Measurements from ENCODE around the gene ICA1.
A peak's percentile ranks its signal among the peaks of the same experiment; 100 is the strongest.
"Not testable (repeated sequence)": the region's sequence is repeated elsewhere in the genome, so short reads cannot be mapped to it uniquely, and the experiment has no call there.

ICA1 gene
- 1.7 to 4.3 (median 2.3) reads per million in 3 donors for total RNA-seq

GRCh38 chr7:8261711-8262695 is at the start of gene ICA1:
Gene ICA1, minus strand, starts transcription at chr7:8262167. Its CDS starts 26,241 bp downstream, at chr7:8235926.
- H3K36me3 ChIP-seq (ENCODE audit: control insufficient read depth, insufficient read depth, low read length): no peaks in the 10 kb centered on the region
- DNase-seq: no peak
- H3K4me1 ChIP-seq (ENCODE audit: control insufficient read depth, insufficient read depth, low read length, poor library complexity, severe bottlenecking): peaks cover 4% of the 10 kb centered on the region
- H3K27me3 ChIP-seq (replicated peaks; ENCODE audit: control insufficient read depth, insufficient read depth, low read length, poor library complexity, severe bottlenecking): peaks cover 10% of the 10 kb centered on the region
- H3K27ac ChIP-seq (ENCODE audit: insufficient read depth, low read length, poor library complexity, severe bottlenecking): no peak within 1 kb of the TSS
- H3K9me3 ChIP-seq (ENCODE audit: control insufficient read depth, low read length): no peaks in the 10 kb centered on the region
- H3K4me3 ChIP-seq (ENCODE audit: insufficient read depth, low read depth, low read length, poor library complexity, severe bottlenecking): peak within 1 kb of the TSS; percentile 42

- Histone ChIP-seq H3K27me3 (replicated peaks; ENCODE audit: control insufficient read depth, insufficient read depth, low read length, poor library complexity, severe bottlenecking) (peaks cover 5% of the 10 kb centered on the region), H3K36me3 (ENCODE audit: control insufficient read depth, insufficient read depth, low read length) (no peaks in the 10 kb centered on the region), H3K27ac (ENCODE audit: insufficient read depth, low read length, poor library complexity, severe bottlenecking) (no peak overlapping the region), H3K4me1 (ENCODE audit: control insufficient read depth, insufficient read depth, low read length, poor library complexity, severe bottlenecking) (no peaks in the 10 kb centered on the region), H3K4me3 (ENCODE audit: insufficient read depth, low read depth, low read length, poor library complexity, severe bottlenecking) (no peak overlapping the region), H3K9me3 (ENCODE audit: control insufficient read depth, low read length) (peaks cover 4% of the 10 kb centered on the region)
- DNase-seq: no peak
These were observed 48.9 kb upstream of the ICA1 start for GRCh38 chr7:8310876-8311275.

GRCh38 chr7:8305625-8306388 is 43.8 kb upstream of the ICA1 start:
- Histone ChIP-seq H3K4me3 (ENCODE audit: insufficient read depth, low read depth, low read length, poor library complexity, severe bottlenecking) (no peak overlapping the region), H3K27ac (ENCODE audit: insufficient read depth, low read length, poor library complexity, severe bottlenecking) (no peak overlapping the region), H3K4me1 (ENCODE audit: control insufficient read depth, insufficient read depth, low read length, poor library complexity, severe bottlenecking) (no peaks in the 10 kb centered on the region), H3K36me3 (ENCODE audit: control insufficient read depth, insufficient read depth, low read length) (no peaks in the 10 kb centered on the region), H3K9me3 (ENCODE audit: control insufficient read depth, low read length) (no peaks in the 10 kb centered on the region), H3K27me3 (replicated peaks; ENCODE audit: control insufficient read depth, insufficient read depth, low read length, poor library complexity, severe bottlenecking) (no peaks in the 10 kb centered on the region)
- no peak for DNase-seq

GRCh38 chr7:8305104-8305503 is 43.1 kb upstream of the ICA1 start:
- no peak for DNase-seq
- H3K9me3 ChIP-seq (ENCODE audit: control insufficient read depth, low read length): no peaks in the 10 kb centered on the region
- no peaks in the 10 kb centered on the region for H3K36me3 ChIP-seq (ENCODE audit: control insufficient read depth, insufficient read depth, low read length)
- H3K27me3 ChIP-seq (replicated peaks; ENCODE audit: control insufficient read depth, insufficient read depth, low read length, poor library complexity, severe bottlenecking): no peaks in the 10 kb centered on the region
- no peaks in the 10 kb centered on the region for H3K4me1 ChIP-seq (ENCODE audit: control insufficient read depth, insufficient read depth, low read length, poor library complexity, severe bottlenecking)
- no peak overlapping the region for H3K27ac ChIP-seq (ENCODE audit: insufficient read depth, low read length, poor library complexity, severe bottlenecking)
- no peak overlapping the region for H3K4me3 ChIP-seq (ENCODE audit: insufficient read depth, low read depth, low read length, poor library complexity, severe bottlenecking)

- Histone ChIP-seq H3K27ac (ENCODE audit: insufficient read depth, low read length, poor library complexity, severe bottlenecking) (no peak overlapping the region), H3K27me3 (replicated peaks; ENCODE audit: control insufficient read depth, insufficient read depth, low read length, poor library complexity, severe bottlenecking) (no peaks in the 10 kb centered on the region), H3K9me3 (ENCODE audit: control insufficient read depth, low read length) (no peaks in the 10 kb centered on the region), H3K36me3 (ENCODE audit: control insufficient read depth, insufficient read depth, low read length) (no peaks in the 10 kb centered on the region), H3K4me3 (ENCODE audit: insufficient read depth, low read depth, low read length, poor library complexity, severe bottlenecking) (no peak overlapping the region), H3K4me1 (ENCODE audit: control insufficient read depth, insufficient read depth, low read length, poor library complexity, severe bottlenecking) (no peaks in the 10 kb centered on the region)
- DNase-seq: no peak
These were observed 42.0 kb upstream of the ICA1 start for GRCh38 chr7:8303904-8304528.

GRCh38 chr7:8297023-8297422 is 35.1 kb upstream of the ICA1 start:
- H3K4me1 ChIP-seq (ENCODE audit: control insufficient read depth, insufficient read depth, low read length, poor library complexity, severe bottlenecking); H3K36me3 ChIP-seq (ENCODE audit: control insufficient read depth, insufficient read depth, low read length); DNase-seq; H3K27me3 ChIP-seq (replicated peaks; ENCODE audit: control insufficient read depth, insufficient read depth, low read length, poor library complexity, severe bottlenecking); H3K9me3 ChIP-seq (ENCODE audit: control insufficient read depth, low read length); H3K27ac ChIP-seq (ENCODE audit: insufficient read depth, low read length, poor library complexity, severe bottlenecking); H3K4me3 ChIP-seq (ENCODE audit: insufficient read depth, low read depth, low read length, poor library complexity, severe bottlenecking): not testable (repeated sequence)

- H3K4me3 ChIP-seq (ENCODE audit: insufficient read depth, low read depth, low read length, poor library complexity, severe bottlenecking): no peak overlapping the region
- H3K27ac ChIP-seq (ENCODE audit: insufficient read depth, low read length, poor library complexity, severe bottlenecking): no peak overlapping the region
- no peaks in the 10 kb centered on the region for H3K36me3 ChIP-seq (ENCODE audit: control insufficient read depth, insufficient read depth, low read length)
- no peak for DNase-seq
- H3K4me1 ChIP-seq (ENCODE audit: control insufficient read depth, insufficient read depth, low read length, poor library complexity, severe bottlenecking): no peaks in the 10 kb centered on the region
- H3K9me3 ChIP-seq (ENCODE audit: control insufficient read depth, low read length): no peaks in the 10 kb centered on the region
- no peaks in the 10 kb centered on the region for H3K27me3 ChIP-seq (replicated peaks; ENCODE audit: control insufficient read depth, insufficient read depth, low read length, poor library complexity, severe bottlenecking)
These were observed 34.3 kb upstream of the ICA1 start for GRCh38 chr7:8296362-8296659.

- Histone ChIP-seq H3K9me3 (ENCODE audit: control insufficient read depth, low read length) (no peaks in the 10 kb centered on the region), H3K4me3 (ENCODE audit: insufficient read depth, low read depth, low read length, poor library complexity, severe bottlenecking) (no peak overlapping the region), H3K27ac (ENCODE audit: insufficient read depth, low read length, poor library complexity, severe bottlenecking) (no peak overlapping the region), H3K4me1 (ENCODE audit: control insufficient read depth, insufficient read depth, low read length, poor library complexity, severe bottlenecking) (no peaks in the 10 kb centered on the region), H3K27me3 (replicated peaks; ENCODE audit: control insufficient read depth, insufficient read depth, low read length, poor library complexity, severe bottlenecking) (no peaks in the 10 kb centered on the region), H3K36me3 (ENCODE audit: control insufficient read depth, insufficient read depth, low read length) (no peaks in the 10 kb centered on the region)
- peak in 1 of 3 donors; percentile 12 for DNase-seq
These were observed 33.8 kb upstream of the ICA1 start for GRCh38 chr7:8295638-8296361.

GRCh38 chr7:8291397-8292141 is 29.6 kb upstream of the ICA1 start:
- H3K4me1 ChIP-seq (ENCODE audit: control insufficient read depth, insufficient read depth, low read length, poor library complexity, severe bottlenecking): no peaks in the 10 kb centered on the region
- H3K9me3 ChIP-seq (ENCODE audit: control insufficient read depth, low read length): no peaks in the 10 kb centered on the region
- no peaks in the 10 kb centered on the region for H3K27me3 ChIP-seq (replicated peaks; ENCODE audit: control insufficient read depth, insufficient read depth, low read length, poor library complexity, severe bottlenecking)
- no peak overlapping the region for H3K27ac ChIP-seq (ENCODE audit: insufficient read depth, low read length, poor library complexity, severe bottlenecking)
- H3K36me3 ChIP-seq (ENCODE audit: control insufficient read depth, insufficient read depth, low read length): no peaks in the 10 kb centered on the region
- no peak overlapping the region for H3K4me3 ChIP-seq (ENCODE audit: insufficient read depth, low read depth, low read length, poor library complexity, severe bottlenecking)
- no peak for DNase-seq

All from effector memory CD4-positive, alpha-beta T cell (primary cell).